Loucy (cell line): ENCODE data around the gene LAMA5.
A peak's percentile ranks its signal among the peaks of the same experiment; 100 is the strongest.

Experiments used
- EZH2phosphoT487 ChIP-seq: fragments of 200-600 bp; IDR thresholded peaks from 2 replicates; pipeline ENCODE4 v1.6.1; 2018; ENCODE audit warnings: antibody characterized with exemption, mild to moderate bottlenecking, moderate library complexity, borderline replicate concordance
- TF ChIP-seq, protein P1 (sequence below): fragments of 200-600 bp; sonication (generic); conservative IDR thresholded peaks from 2 replicates; pipeline ENCODE4 v1.5.1; 2014; ENCODE audit warnings: mild to moderate bottlenecking, antibody characterized with exemption, low read length

DNA sequence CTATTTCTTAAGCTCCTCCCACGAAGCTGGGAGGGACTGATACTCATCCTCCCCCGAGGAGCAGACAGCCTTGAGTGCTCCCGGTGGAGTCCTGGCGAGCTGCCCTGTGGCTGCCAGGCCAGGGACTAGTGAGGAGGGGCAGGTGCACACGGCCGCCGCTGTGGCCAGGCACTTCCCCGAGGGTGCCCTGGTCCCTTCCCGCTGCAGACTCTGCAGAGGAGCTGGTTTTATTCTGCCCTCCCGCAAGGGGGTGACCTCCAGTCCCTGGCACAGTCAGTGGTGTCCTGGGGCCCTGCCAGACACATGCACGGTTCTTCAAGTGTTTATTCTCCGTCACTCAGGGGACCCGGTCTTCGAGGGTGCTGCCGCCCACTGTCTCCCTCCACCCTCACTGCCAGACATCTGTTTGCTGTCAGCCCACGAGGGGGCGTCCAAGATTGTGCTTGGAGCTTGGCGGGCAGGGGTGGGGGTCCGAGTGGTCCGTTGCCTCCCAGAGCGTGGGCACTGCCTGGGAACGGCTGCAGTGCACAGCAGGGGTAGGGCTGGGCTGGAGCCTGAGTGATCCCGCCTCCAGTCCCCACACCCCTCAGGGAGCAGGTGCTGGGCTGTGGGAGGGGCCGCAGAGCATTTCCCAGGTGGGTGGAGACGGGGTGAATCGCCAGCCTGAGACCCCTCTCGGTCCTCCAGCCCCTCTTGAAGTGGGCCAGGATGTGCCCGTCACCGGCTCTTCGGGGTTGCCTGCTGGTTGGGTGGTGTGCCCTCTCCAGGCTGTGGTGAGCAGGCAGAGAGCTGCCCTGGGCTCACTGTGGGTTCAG lies 43.0 kb upstream of the LAMA5 start:
- TF ChIP-seq, protein P1, sequence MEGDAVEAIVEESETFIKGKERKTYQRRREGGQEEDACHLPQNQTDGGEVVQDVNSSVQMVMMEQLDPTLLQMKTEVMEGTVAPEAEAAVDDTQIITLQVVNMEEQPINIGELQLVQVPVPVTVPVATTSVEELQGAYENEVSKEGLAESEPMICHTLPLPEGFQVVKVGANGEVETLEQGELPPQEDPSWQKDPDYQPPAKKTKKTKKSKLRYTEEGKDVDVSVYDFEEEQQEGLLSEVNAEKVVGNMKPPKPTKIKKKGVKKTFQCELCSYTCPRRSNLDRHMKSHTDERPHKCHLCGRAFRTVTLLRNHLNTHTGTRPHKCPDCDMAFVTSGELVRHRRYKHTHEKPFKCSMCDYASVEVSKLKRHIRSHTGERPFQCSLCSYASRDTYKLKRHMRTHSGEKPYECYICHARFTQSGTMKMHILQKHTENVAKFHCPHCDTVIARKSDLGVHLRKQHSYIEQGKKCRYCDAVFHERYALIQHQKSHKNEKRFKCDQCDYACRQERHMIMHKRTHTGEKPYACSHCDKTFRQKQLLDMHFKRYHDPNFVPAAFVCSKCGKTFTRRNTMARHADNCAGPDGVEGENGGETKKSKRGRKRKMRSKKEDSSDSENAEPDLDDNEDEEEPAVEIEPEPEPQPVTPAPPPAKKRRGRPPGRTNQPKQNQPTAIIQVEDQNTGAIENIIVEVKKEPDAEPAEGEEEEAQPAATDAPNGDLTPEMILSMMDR: peak; percentile 73
- TF ChIP-seq EZH2phosphoT487: no peak
